OCI-LY1 (cell line): Measurements from ENCODE around the gene ZNF79.

Experiments used
- H2AFZ ChIP-seq: fragments of 200-600 bp; sonication (generic), shearing (Covaris generic); 2 replicates; pipeline ENCODE4 v1.6.0; 2014; ENCODE audit warnings: antibody characterized with exemption, mild to moderate bottlenecking, low read length
- H3F3A ChIP-seq: fragments of 200-600 bp; sonication (generic), shearing (Covaris generic); 2 replicates; pipeline ENCODE4 v1.6.0; 2014; ENCODE audit warnings: mild to moderate bottlenecking, antibody characterized with exemption, low read length, moderate library complexity; ENCODE audit not compliant: insufficient read depth
- H3K27ac ChIP-seq: fragments of 200-600 bp; sonication (generic); 2 replicates; pipeline ENCODE4 v1.5.1; 2014; ENCODE audit warnings: low read length, mixed run types, mild to moderate bottlenecking, low read depth; ENCODE audit not compliant: poor library complexity, severe bottlenecking
- H3K27me3 ChIP-seq: fragments of 200-600 bp; sonication (generic); 2 replicates; pipeline ENCODE4 v1.6.0; 2014; ENCODE audit warnings: antibody characterized with exemption, mild to moderate bottlenecking, low read length, moderate library complexity; ENCODE audit not compliant: insufficient read depth
- H3K36me3 ChIP-seq: fragments of 200-600 bp; sonication (generic); 2 replicates; pipeline ENCODE4 v1.6.1; 2014; ENCODE audit warnings: mild to moderate bottlenecking, antibody characterized with exemption, low read length, moderate library complexity, mixed read lengths; ENCODE audit not compliant: insufficient read depth
- H3K4me1 ChIP-seq: fragments of 200-600 bp; sonication (generic); 2 replicates; pipeline ENCODE4 v1.5.1; 2014; ENCODE audit warnings: mild to moderate bottlenecking, low read length, moderate library complexity; ENCODE audit not compliant: insufficient read depth, severe bottlenecking
- H3K4me2 ChIP-seq: fragments of 200-600 bp; sonication (generic), shearing (Covaris generic); 2 replicates; pipeline ENCODE4 v1.6.1; 2014; ENCODE audit warnings: low read length
- H3K4me3 ChIP-seq: fragments of 200-600 bp; sonication (generic); 2 replicates; pipeline ENCODE4 v1.5.1; 2014; ENCODE audit warnings: low read length, low read depth, mild to moderate bottlenecking, mixed read lengths; ENCODE audit not compliant: poor library complexity, severe bottlenecking
- H3K79me2 ChIP-seq: fragments of 200-600 bp; shearing (Covaris generic); 2 replicates; pipeline ENCODE4 v1.6.1; 2016; ENCODE audit warnings: mixed run types, low read length, mixed read lengths; ENCODE audit not compliant: insufficient read depth
- H3K9ac ChIP-seq: fragments of 200-600 bp; sonication (generic), shearing (Covaris generic); 2 replicates; pipeline ENCODE4 v1.6.1; 2014; ENCODE audit warnings: mild to moderate bottlenecking, low read length, mixed read lengths
- H3K9me2 ChIP-seq: fragments of 200-600 bp; sonication (generic), shearing (Covaris generic); 2 replicates; pipeline ENCODE4 v1.6.1; 2014; ENCODE audit warnings: low read depth, mild to moderate bottlenecking, low read length, mixed read lengths
- H3K9me3 ChIP-seq: fragments of 200-600 bp; shearing (Covaris generic); 2 replicates; pipeline ENCODE4 v1.6.1; 2014; ENCODE audit warnings: low read length, mixed read lengths
- H4K20me1 ChIP-seq: fragments of 200-600 bp; sonication (generic), shearing (Covaris generic); 2 replicates; pipeline ENCODE4 v1.6.0; 2016; ENCODE audit warnings: mild to moderate bottlenecking, low read length; ENCODE audit not compliant: insufficient read depth
- EZH2 ChIP-seq: fragments of 200-600 bp; sonication (generic), shearing (Covaris generic); IDR thresholded peaks from 2 replicates; pipeline ENCODE4 v1.8.0; 2017; ENCODE audit warnings: borderline replicate concordance, mixed run types, mild to moderate bottlenecking, antibody characterized with exemption, low read length, moderate library complexity, mixed read lengths
- TF ChIP-seq, protein P1 (sequence below): fragments of 200-600 bp; sonication (generic), shearing (Covaris generic); IDR thresholded peaks from 2 replicates; pipeline ENCODE4 v1.5.1; 2017; ENCODE audit warnings: mild to moderate bottlenecking, antibody characterized with exemption, low read length, moderate library complexity, mixed read lengths

Gene ZNF79

DNA sequence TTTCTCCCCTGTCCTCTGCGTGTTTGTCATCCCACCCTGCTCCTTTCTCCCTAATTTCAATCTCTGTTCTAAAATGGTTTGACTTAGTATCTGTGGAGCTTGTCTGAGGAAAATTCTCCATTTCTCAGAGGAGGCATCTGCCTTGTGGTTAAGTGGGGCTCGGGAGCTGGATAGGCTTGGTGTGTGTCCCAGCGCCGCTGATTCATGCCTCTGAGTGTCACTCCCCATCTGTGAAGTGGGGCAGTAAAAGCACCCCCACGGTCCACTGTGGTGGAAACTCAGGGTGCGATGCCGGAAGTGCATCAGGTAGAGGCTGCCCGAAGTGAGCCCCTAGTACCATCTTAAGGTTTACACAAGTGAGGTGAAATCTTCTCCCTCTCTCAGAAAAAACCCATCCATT is 64.8 kb downstream of the ZNF79 start:
- Histone ChIP-seq H3K27ac (no peak overlapping the region), H3K4me1 (no peaks in the 10 kb centered on the region), H3K79me2 (no peaks in the 10 kb centered on the region), H3K36me3 (peaks cover 24% of the 10 kb centered on the region; the same call in 1 of the 2 replicates), H3K4me2 (no peak overlapping the region), H3K9ac (no peak overlapping the region), H3K9me2 (no peaks in the 10 kb centered on the region), H3K4me3 (no peak overlapping the region), H2AFZ (no peak overlapping the region), H3F3A (no peaks in the 10 kb centered on the region), H4K20me1 (no peaks in the 10 kb centered on the region), H3K27me3 (no peaks in the 10 kb centered on the region), H3K9me3 (no peaks in the 10 kb centered on the region)
- TF ChIP-seq, protein P1, sequence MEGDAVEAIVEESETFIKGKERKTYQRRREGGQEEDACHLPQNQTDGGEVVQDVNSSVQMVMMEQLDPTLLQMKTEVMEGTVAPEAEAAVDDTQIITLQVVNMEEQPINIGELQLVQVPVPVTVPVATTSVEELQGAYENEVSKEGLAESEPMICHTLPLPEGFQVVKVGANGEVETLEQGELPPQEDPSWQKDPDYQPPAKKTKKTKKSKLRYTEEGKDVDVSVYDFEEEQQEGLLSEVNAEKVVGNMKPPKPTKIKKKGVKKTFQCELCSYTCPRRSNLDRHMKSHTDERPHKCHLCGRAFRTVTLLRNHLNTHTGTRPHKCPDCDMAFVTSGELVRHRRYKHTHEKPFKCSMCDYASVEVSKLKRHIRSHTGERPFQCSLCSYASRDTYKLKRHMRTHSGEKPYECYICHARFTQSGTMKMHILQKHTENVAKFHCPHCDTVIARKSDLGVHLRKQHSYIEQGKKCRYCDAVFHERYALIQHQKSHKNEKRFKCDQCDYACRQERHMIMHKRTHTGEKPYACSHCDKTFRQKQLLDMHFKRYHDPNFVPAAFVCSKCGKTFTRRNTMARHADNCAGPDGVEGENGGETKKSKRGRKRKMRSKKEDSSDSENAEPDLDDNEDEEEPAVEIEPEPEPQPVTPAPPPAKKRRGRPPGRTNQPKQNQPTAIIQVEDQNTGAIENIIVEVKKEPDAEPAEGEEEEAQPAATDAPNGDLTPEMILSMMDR, result no peak
- TF ChIP-seq EZH2, result no peak

DNA sequence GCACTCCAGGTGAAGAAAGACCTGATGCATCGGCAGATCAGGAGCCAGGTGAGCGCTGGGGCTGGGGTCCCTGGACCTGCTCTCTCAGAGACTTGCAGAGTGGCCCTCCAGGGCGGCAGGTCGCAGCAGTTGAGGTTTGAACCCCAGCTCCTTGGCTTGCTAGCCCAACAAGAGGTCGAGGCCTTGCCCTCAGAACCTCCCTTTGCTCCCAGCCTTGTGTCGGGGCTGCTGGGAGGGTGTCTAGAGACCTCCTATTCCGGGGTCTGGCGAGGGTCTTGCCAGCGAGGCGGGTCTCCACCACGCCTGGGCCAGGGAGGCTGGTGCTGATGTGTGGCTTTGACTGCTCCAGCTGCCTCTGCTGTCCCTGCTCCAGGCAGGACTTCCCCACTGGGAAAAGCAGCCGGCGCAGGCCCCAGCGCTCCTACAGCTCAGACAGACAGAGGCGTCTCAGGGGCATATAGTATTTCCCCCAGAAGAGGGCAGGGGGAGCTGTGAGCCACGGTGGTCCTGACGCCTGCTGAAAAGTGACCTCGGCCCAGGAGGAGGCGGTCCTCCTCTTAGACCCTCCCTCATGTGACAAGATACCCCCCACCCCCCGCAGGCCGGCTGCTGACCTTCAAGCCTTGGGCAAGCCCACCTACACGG is 65.4 kb downstream of the ZNF79 start:
- H3K4me1 ChIP-seq, result no peaks in the 10 kb centered on the region
- no peaks in the 10 kb centered on the region for H3K9me2 ChIP-seq
- H3K9ac ChIP-seq, result no peak overlapping the region
- no peaks in the 10 kb centered on the region for H3K27me3 ChIP-seq
- H3K36me3 ChIP-seq, result peaks cover 22% of the 10 kb centered on the region; the same call in 1 of the 2 replicates
- TF ChIP-seq, protein P1, result no peak
- no peak for TF ChIP-seq EZH2
- no peaks in the 10 kb centered on the region for H3K79me2 ChIP-seq
- H3K27ac ChIP-seq, result no peak overlapping the region
- no peaks in the 10 kb centered on the region for H4K20me1 ChIP-seq
- H3K4me2 ChIP-seq, result no peak overlapping the region
- H3F3A ChIP-seq, result no peaks in the 10 kb centered on the region
- H2AFZ ChIP-seq, result no peak overlapping the region
- H3K4me3 ChIP-seq, result no peak overlapping the region
- no peaks in the 10 kb centered on the region for H3K9me3 ChIP-seq

DNA sequence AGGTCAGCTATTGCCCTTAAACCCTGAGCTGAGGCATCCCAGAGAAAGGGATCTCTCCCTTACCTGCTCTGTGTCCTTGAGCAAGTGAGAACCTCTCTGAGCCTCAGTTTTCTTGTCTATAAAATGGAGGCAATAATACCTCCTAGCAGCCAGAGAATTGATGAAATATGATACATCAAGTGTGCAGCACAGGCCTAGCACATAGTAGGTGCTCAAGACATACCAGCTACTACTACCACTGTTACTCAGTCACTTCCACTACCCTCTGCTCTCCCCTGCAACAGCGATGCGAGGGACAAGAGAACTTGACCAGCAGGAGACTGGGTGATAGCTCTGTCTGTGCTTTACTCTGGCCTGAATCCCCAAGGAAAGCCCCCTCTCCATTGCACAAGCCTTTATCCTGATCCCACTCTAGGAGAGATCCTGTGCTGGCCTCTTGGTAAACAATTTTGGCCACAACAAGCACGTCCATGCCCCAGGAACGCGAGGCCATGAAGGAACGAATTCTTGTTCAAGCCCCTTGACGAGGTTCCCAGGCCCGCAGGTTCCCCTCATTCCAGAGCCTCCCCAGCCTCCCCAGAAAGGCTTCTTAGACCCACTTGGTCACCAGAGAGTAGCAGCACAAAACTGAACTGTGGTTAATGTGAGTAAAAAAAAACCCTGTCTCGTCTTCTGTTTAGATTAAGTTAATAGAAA is 66.5 kb downstream of the ZNF79 start:
- H2AFZ ChIP-seq, result no peak overlapping the region
- no peaks in the 10 kb centered on the region for H3F3A ChIP-seq
- no peaks in the 10 kb centered on the region for H3K79me2 ChIP-seq
- no peak overlapping the region for H3K9ac ChIP-seq
- no peaks in the 10 kb centered on the region for H3K9me3 ChIP-seq
- TF ChIP-seq, protein P1, result no peak
- no peak for TF ChIP-seq EZH2
- peaks cover 21% of the 10 kb centered on the region; the same call in 1 of the 2 replicates for H3K36me3 ChIP-seq
- no peak overlapping the region for H3K4me2 ChIP-seq
- H4K20me1 ChIP-seq, result no peaks in the 10 kb centered on the region
- H3K9me2 ChIP-seq, result no peaks in the 10 kb centered on the region
- no peak overlapping the region for H3K27ac ChIP-seq
- no peaks in the 10 kb centered on the region for H3K4me1 ChIP-seq
- no peak overlapping the region for H3K4me3 ChIP-seq
- H3K27me3 ChIP-seq, result no peaks in the 10 kb centered on the region
